ENCODE data around the gene MACO1. TPM values are rescaled to one million over a fixed set of nuclear protein-coding genes. Genes with fewer than 3 reads are reported as not detected.

Gene MACO1
- total RNA-seq, 1 experiment from 2014 or later: 16.3 TPM

GRCh38 chr1:25540750-25541342 is 110.1 kb downstream of the MACO1 start:
- WGBS (ENCODE audit: extremely low coverage, insufficient read length, low lambda C conversion rate): no CpG with 5 or more reads among the region's 13 CpGs
- no peak overlapping the region for H2AFZ ChIP-seq (ENCODE audit: low read length)
- H3K27ac ChIP-seq (ENCODE audit: insufficient read length, low read depth, low read length): no peak overlapping the region
- no peak overlapping the region for H3K9ac ChIP-seq (ENCODE audit: extremely low read depth, insufficient read length, low read length)
- no peak overlapping the region for H3K4ac ChIP-seq (ENCODE audit: low read depth, low read length)
- no peak overlapping the region for H4K8ac ChIP-seq (replicated peaks; ENCODE audit: insufficient read length, low read depth, low read length)
- no peak overlapping the region for H2BK20ac ChIP-seq (ENCODE audit: low read depth, low read length, poor library complexity, severe bottlenecking)
- peaks cover 3% of the 10 kb centered on the region; the same call in 1 of the 2 replicates for H3K4me1 ChIP-seq (ENCODE audit: insufficient read depth, low read length)
- H4K5ac ChIP-seq (ENCODE audit: insufficient read length, low read depth, low read length): no peak overlapping the region
- no peak overlapping the region for H2BK5ac ChIP-seq (ENCODE audit: insufficient read length, low read length)
- H2BK120ac ChIP-seq (ENCODE audit: low read depth, low read length, poor library complexity, severe bottlenecking): no peak overlapping the region
- no peaks in the 10 kb centered on the region; the same call in 1 of the 2 replicates for H3K27me3 ChIP-seq (ENCODE audit: insufficient read depth, low read length)
- no peak overlapping the region for H3K56ac ChIP-seq (ENCODE audit: insufficient read length, low read depth, low read length)
- H3K23me2 ChIP-seq (ENCODE audit: insufficient read length, low read depth, low read length, poor library complexity, severe bottlenecking): peaks cover 6% of the 10 kb centered on the region
- no peaks in the 10 kb centered on the region for H3K36me3 Mint-ChIP-seq (ENCODE audit: insufficient read depth in 1 of 3, low read depth in 3 of 3)
- no peak overlapping the region for H3K14ac ChIP-seq (ENCODE audit: insufficient read depth, low read length)
- no peaks in the 10 kb centered on the region for H3K9me3 Mint-ChIP-seq
- H3K23ac ChIP-seq (ENCODE audit: insufficient read length, low read depth, low read length): no peak overlapping the region
- H3K79me2 ChIP-seq (ENCODE audit: insufficient read depth, low read length): no peaks in the 10 kb centered on the region
- TF ChIP-seq CTCF (conservative IDR thresholded peaks at IDR 0.05): no peak
- no peak overlapping the region for H3T11ph ChIP-seq (ENCODE audit: low read length)
- H2BK12ac ChIP-seq (ENCODE audit: insufficient read length, low read depth, low read length): no peak overlapping the region
- H3K27ac Mint-ChIP-seq: peak overlapping the region in 1 of 3 experiments; percentile 50; a peak in 2 of 7 replicates
- DNase-seq: no peak
- H3K27me3 Mint-ChIP-seq (ENCODE audit: low read depth): peaks cover 13% of the 10 kb centered on the region
- H3K4me2 ChIP-seq (ENCODE audit: insufficient read depth, insufficient read length, low read length): no peak overlapping the region
- H3K18ac ChIP-seq (ENCODE audit: insufficient read length, low read depth, low read length): no peak overlapping the region
- no peaks in the 10 kb centered on the region for H3K79me1 ChIP-seq (ENCODE audit: insufficient read depth, low read depth, low read length, poor library complexity, severe bottlenecking)
- no peak overlapping the region for H4K91ac ChIP-seq (ENCODE audit: insufficient read length, low read depth, low read length)
- no peaks in the 10 kb centered on the region for H3K9me3 ChIP-seq (ENCODE audit: control insufficient read depth, low read depth, low read length)
- H3K4me1 Mint-ChIP-seq: peaks cover 21 to 28% of the 10 kb centered on the region in 2 experiments
- no peak overlapping the region for H3K4me3 Mint-ChIP-seq
- no peak overlapping the region for H2AK5ac ChIP-seq (ENCODE audit: insufficient read length, low read length)
- H4K20me1 ChIP-seq (ENCODE audit: control insufficient read depth, insufficient read depth, insufficient read length): no peaks in the 10 kb centered on the region
- no peak overlapping the region for H2BK15ac ChIP-seq (ENCODE audit: low read depth, low read length)
